Loucy (cell line): Measurements from ENCODE around the gene KSR2.

Experiments used
- H2AFZ ChIP-seq: fragments of 200-600 bp; sonication (generic); 2 replicates; pipeline ENCODE4 v1.6.0; 2016; ENCODE audit warnings: antibody characterized with exemption, mild to moderate bottlenecking, low read length, moderate library complexity
- H3F3A ChIP-seq: fragments of 200-600 bp; 2 replicates; pipeline ENCODE4 v1.6.0; 2016; ENCODE audit warnings: antibody characterized with exemption, low read depth, mild to moderate bottlenecking
- H3K27me3 ChIP-seq: fragments of 200-600 bp; sonication (generic); 2 replicates; pipeline ENCODE4 v1.6.1; 2014; ENCODE audit warnings: low read length, mild to moderate bottlenecking; ENCODE audit not compliant: insufficient read depth, poor library complexity, severe bottlenecking
- H3K36me3 ChIP-seq: fragments of 200-600 bp; sonication (generic); 2 replicates; pipeline ENCODE4 v1.6.1; 2016; ENCODE audit warnings: low read length; ENCODE audit not compliant: insufficient read depth
- H3K4me1 ChIP-seq: fragments of 200-600 bp; sonication (generic); 2 replicates; pipeline ENCODE4 v1.5.1; 2014; ENCODE audit warnings: low read length, mild to moderate bottlenecking; ENCODE audit not compliant: insufficient read depth, poor library complexity, severe bottlenecking
- H3K4me2 ChIP-seq: fragments of 200-600 bp; sonication (generic); 2 replicates; pipeline ENCODE4 v1.6.0; 2014; ENCODE audit warnings: antibody characterized with exemption, low read length, low read depth, mild to moderate bottlenecking; ENCODE audit not compliant: poor library complexity, severe bottlenecking
- H3K4me3 ChIP-seq: fragments of 200-600 bp; sonication (generic); 2 replicates; pipeline ENCODE4 v1.5.1; 2014; ENCODE audit warnings: low read length, mild to moderate bottlenecking, mixed read lengths; ENCODE audit not compliant: poor library complexity, severe bottlenecking
- H3K79me2 ChIP-seq: fragments of 200-600 bp; sonication (generic); 2 replicates; pipeline ENCODE4 v1.6.1; 2014; ENCODE audit warnings: low read length; ENCODE audit not compliant: insufficient read depth
- H3K9ac ChIP-seq: fragments of 200-600 bp; sonication (generic); 2 replicates; pipeline ENCODE4 v1.6.0; 2014; ENCODE audit warnings: mild to moderate bottlenecking, low read depth, low read length, moderate library complexity; ENCODE audit not compliant: poor library complexity, severe bottlenecking
- H3K9me2 ChIP-seq: fragments of 200-600 bp; sonication (generic); replicated peaks from 2 replicates; pipeline ENCODE4 v1.6.1; 2016; ENCODE audit warnings: low read depth, low read length, mixed read lengths
- H3K9me3 ChIP-seq: fragments of 200-600 bp; sonication (generic); 2 replicates; pipeline ENCODE4 v1.6.1; 2014; ENCODE audit warnings: mild to moderate bottlenecking, antibody characterized with exemption, low read length, low read depth; ENCODE audit not compliant: insufficient read depth
- H4K20me1 ChIP-seq: fragments of 200-600 bp; sonication (generic); 2 replicates; pipeline ENCODE4 v1.6.0; 2014; ENCODE audit warnings: antibody characterized with exemption, low read length, mild to moderate bottlenecking; ENCODE audit not compliant: insufficient read depth, poor library complexity, severe bottlenecking
- EZH2phosphoT487 ChIP-seq: fragments of 200-600 bp; IDR thresholded peaks from 2 replicates; pipeline ENCODE4 v1.6.1; 2018; ENCODE audit warnings: antibody characterized with exemption, mild to moderate bottlenecking, moderate library complexity, borderline replicate concordance
- TF ChIP-seq, protein P1 (sequence below): fragments of 200-600 bp; sonication (generic); conservative IDR thresholded peaks from 2 replicates; pipeline ENCODE4 v1.5.1; 2014; ENCODE audit warnings: mild to moderate bottlenecking, antibody characterized with exemption, low read length

KSR2 gene

DNA sequence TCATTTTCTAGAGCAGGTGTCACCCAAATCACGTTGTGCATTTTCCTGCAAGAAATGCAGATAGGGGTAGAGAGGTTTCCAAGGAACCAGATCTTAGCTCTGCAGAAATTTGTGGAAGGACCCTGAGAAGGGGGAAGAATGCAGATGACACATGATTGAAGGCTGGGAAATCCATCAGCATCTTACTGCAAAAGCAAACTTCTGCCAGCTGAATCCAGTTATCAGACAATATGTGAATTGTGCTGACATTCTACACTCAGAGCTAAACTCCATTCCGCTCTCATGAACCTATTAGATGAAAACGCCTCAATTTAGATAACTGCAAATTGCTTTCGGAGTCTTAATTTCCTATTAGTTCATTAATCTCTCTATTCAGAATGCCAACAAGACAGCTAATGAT is 396.0 kb downstream of the KSR2 start:
- Histone ChIP-seq H3K27me3 (no peaks in the 10 kb centered on the region), H3K9me2 (no peaks in the 10 kb centered on the region), H3K4me2 (no peak overlapping the region), H2AFZ (no peak overlapping the region), H3K4me1 (no peaks in the 10 kb centered on the region), H3F3A (no peaks in the 10 kb centered on the region), H4K20me1 (no peaks in the 10 kb centered on the region), H3K9me3 (no peaks in the 10 kb centered on the region), H3K4me3 (no peak overlapping the region), H3K36me3 (no peaks in the 10 kb centered on the region), H3K9ac (no peak overlapping the region), H3K79me2 (no peaks in the 10 kb centered on the region)
- TF ChIP-seq EZH2phosphoT487, result no peak
- TF ChIP-seq, protein P1, sequence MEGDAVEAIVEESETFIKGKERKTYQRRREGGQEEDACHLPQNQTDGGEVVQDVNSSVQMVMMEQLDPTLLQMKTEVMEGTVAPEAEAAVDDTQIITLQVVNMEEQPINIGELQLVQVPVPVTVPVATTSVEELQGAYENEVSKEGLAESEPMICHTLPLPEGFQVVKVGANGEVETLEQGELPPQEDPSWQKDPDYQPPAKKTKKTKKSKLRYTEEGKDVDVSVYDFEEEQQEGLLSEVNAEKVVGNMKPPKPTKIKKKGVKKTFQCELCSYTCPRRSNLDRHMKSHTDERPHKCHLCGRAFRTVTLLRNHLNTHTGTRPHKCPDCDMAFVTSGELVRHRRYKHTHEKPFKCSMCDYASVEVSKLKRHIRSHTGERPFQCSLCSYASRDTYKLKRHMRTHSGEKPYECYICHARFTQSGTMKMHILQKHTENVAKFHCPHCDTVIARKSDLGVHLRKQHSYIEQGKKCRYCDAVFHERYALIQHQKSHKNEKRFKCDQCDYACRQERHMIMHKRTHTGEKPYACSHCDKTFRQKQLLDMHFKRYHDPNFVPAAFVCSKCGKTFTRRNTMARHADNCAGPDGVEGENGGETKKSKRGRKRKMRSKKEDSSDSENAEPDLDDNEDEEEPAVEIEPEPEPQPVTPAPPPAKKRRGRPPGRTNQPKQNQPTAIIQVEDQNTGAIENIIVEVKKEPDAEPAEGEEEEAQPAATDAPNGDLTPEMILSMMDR, result no peak

DNA sequence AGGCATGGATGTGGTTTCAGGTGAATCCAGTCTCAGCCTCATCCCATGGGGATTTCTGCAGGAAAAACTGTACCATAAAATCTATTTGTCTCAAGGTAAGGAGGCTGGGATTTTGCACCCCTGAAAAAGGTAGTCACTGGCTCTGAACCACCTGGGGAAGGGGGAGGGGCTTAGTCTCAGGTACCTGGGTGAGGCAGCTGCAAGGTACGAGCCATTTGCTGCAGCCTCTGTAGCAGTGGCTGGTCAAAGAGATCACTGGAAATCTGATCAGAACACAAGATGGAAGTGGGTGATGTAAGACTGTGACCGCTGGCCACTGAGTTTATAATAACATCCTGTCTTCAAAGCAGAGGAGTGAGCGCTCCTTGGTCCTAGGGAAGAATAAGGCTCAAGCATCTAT is 397.5 kb downstream of the KSR2 start:
- Histone ChIP-seq H3K9ac (no peak overlapping the region), H3F3A (no peaks in the 10 kb centered on the region), H3K9me3 (no peaks in the 10 kb centered on the region), H3K4me1 (no peaks in the 10 kb centered on the region), H4K20me1 (no peaks in the 10 kb centered on the region), H3K4me3 (no peak overlapping the region), H3K4me2 (no peak overlapping the region), H3K27me3 (no peaks in the 10 kb centered on the region), H2AFZ (no peak overlapping the region), H3K79me2 (no peaks in the 10 kb centered on the region), H3K9me2 (no peaks in the 10 kb centered on the region), H3K36me3 (no peaks in the 10 kb centered on the region)
- TF ChIP-seq EZH2phosphoT487, result no peak
- TF ChIP-seq, protein P1, result no peak

DNA sequence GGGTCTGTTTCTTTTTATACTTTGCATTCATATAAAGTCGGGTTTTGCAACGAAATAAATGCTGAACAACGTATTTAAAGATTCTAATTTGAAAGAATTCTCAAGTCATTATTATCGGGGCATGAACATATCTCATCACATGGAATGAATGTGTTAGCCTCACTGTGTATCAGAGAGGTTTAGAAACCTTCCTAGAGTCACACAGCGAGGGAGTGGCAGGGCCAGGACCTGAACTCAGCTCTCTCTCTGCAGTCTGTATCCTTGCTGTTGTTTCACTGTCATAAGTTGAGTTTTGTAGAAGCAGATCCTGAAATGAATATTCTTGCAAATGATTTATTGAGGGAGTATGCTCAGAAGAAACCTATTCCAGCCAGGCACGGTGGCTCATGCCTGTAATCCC is 398.2 kb downstream of the KSR2 start:
- Histone ChIP-seq H2AFZ (no peak overlapping the region), H3F3A (no peaks in the 10 kb centered on the region), H3K9me3 (no peaks in the 10 kb centered on the region), H3K4me3 (no peak overlapping the region), H3K27me3 (no peaks in the 10 kb centered on the region), H3K4me1 (no peaks in the 10 kb centered on the region), H3K9ac (no peak overlapping the region), H3K79me2 (no peaks in the 10 kb centered on the region), H3K4me2 (no peak overlapping the region), H4K20me1 (no peaks in the 10 kb centered on the region), H3K9me2 (no peaks in the 10 kb centered on the region), H3K36me3 (no peaks in the 10 kb centered on the region)
- TF ChIP-seq, protein P1, result no peak
- no peak for TF ChIP-seq EZH2phosphoT487
